ENCODE results near the gene UBASH3B. TPM values are rescaled to one million over a fixed set of nuclear protein-coding genes. Genes with fewer than 3 reads are reported as not detected.

The UBASH3B gene
- total RNA-seq, 2 experiments from 2014 or later: 66.6 to 75.0 TPM

GRCh38 chr11:122803306-122803705, 147.8 kb downstream of the UBASH3B start:
- Mint-ChIP-seq H3K4me1 (ENCODE audit: low read depth) (peaks cover 38% of the 10 kb centered on the region), H3K36me3 (ENCODE audit: low read depth) (peaks cover 69% of the 10 kb centered on the region), H3K4me3 (no peak overlapping the region), H3K27ac (peak overlapping the region; percentile 12), H3K27me3 (ENCODE audit: low read depth) (no peaks in the 10 kb centered on the region), H3K9me3 (ENCODE audit: insufficient read depth) (no peaks in the 10 kb centered on the region)
- no peak for DNase-seq
- CTCF ChIA-PET: no interaction called here
- POLR2A ChIA-PET: no interaction called here
- ATAC-seq: no peak

- Mint-ChIP-seq H3K4me3 (no peak overlapping the region), H3K36me3 (ENCODE audit: low read depth) (peaks cover 72% of the 10 kb centered on the region)
These were observed 148.2 kb downstream of the UBASH3B start for GRCh38 chr11:122803716-122804115.

GRCh38 chr11:122804161-122804560, 148.6 kb downstream of the UBASH3B start:
- Mint-ChIP-seq H3K4me3 (no peak overlapping the region), H3K4me1 (ENCODE audit: low read depth) (peaks cover 45% of the 10 kb centered on the region), H3K27me3 (ENCODE audit: low read depth) (no peaks in the 10 kb centered on the region), H3K9me3 (ENCODE audit: insufficient read depth) (no peaks in the 10 kb centered on the region), H3K27ac (peak overlapping the region; percentile 6), H3K36me3 (ENCODE audit: low read depth) (peaks cover 68% of the 10 kb centered on the region)
- ATAC-seq (no peak), DNase-seq (no peak)
- ChIA-PET POLR2A (no interaction called here), CTCF (interaction anchor here (6.9 kb wide), 1 partner anchor 49 kb away, joined by 107 read pairs; no protein-coding TSS in a partner anchor)

More at GRCh38 chr11:122803716-122804115, 148.2 kb downstream of the UBASH3B start:
- no peaks in the 10 kb centered on the region for H3K9me3 Mint-ChIP-seq (ENCODE audit: insufficient read depth)
- no peaks in the 10 kb centered on the region for H3K27me3 Mint-ChIP-seq (ENCODE audit: low read depth)
- POLR2A ChIA-PET: no interaction called here
- DNase-seq (no peak), ATAC-seq (no peak)
- CTCF ChIA-PET: interaction anchor here (6.9 kb wide), 1 partner anchor 49 kb away, joined by 107 read pairs; no protein-coding TSS in a partner anchor
- H3K27ac Mint-ChIP-seq: peak overlapping the region; percentile 6
- peaks cover 43% of the 10 kb centered on the region for H3K4me1 Mint-ChIP-seq (ENCODE audit: low read depth)

- Mint-ChIP-seq H3K36me3 (ENCODE audit: low read depth) (peaks cover 69% of the 10 kb centered on the region), H3K27me3 (ENCODE audit: low read depth) (no peaks in the 10 kb centered on the region), H3K4me1 (ENCODE audit: low read depth) (peaks cover 48% of the 10 kb centered on the region), H3K27ac (peak overlapping the region; percentile 4), H3K4me3 (no peak overlapping the region), H3K9me3 (ENCODE audit: insufficient read depth) (no peaks in the 10 kb centered on the region)
- ChIA-PET POLR2A (no interaction called here), CTCF (interaction anchor here (1.8 to 6.9 kb wide), 3 partner anchors 9 to 48 kb away, joined by 6 to 107 read pairs (median 40); no protein-coding TSS in a partner anchor)
- ATAC-seq (no peak), DNase-seq (no peak)
These were observed 149.3 kb downstream of the UBASH3B start for GRCh38 chr11:122804796-122805195.

GRCh38 chr11:122807731-122808477, 152.4 kb downstream of the UBASH3B start:
- no peak overlapping the region for H3K4me3 Mint-ChIP-seq

GRCh38 chr11:122808478-122808869, 153.0 kb downstream of the UBASH3B start:
- peak overlapping the region; percentile 58 for H3K27ac Mint-ChIP-seq
- ChIA-PET CTCF (interaction anchor here (0.7 to 6.9 kb wide), 15 partner anchors 8 to 228 kb away, joined by 3 to 107 read pairs (median 4); partner anchors contain the start of gene CRTAM), POLR2A (interaction anchor here (1.4 to 1.8 kb wide), 2 partner anchors 30 to 44 kb away, joined by 4 to 7 read pairs; partner anchors contain the start of gene CRTAM)
- peaks cover 71% of the 10 kb centered on the region for H3K36me3 Mint-ChIP-seq (ENCODE audit: low read depth)
- peaks cover 64% of the 10 kb centered on the region for H3K4me1 Mint-ChIP-seq (ENCODE audit: low read depth)
- H3K27me3 Mint-ChIP-seq (ENCODE audit: low read depth): no peaks in the 10 kb centered on the region
- ATAC-seq: no peak
- no peaks in the 10 kb centered on the region for H3K9me3 Mint-ChIP-seq (ENCODE audit: insufficient read depth)
- no peak for DNase-seq
- H3K4me3 Mint-ChIP-seq: no peak overlapping the region

More at GRCh38 chr11:122807731-122808477, 152.4 kb downstream of the UBASH3B start:
- DNase-seq (no peak), ATAC-seq (no peak)
- POLR2A ChIA-PET: interaction anchor here (1.4 to 1.8 kb wide), 2 partner anchors 31 to 45 kb away, joined by 4 to 7 read pairs; partner anchors contain the start of gene CRTAM
- Mint-ChIP-seq H3K27ac (peak overlapping the region; percentile 58), H3K27me3 (ENCODE audit: low read depth) (no peaks in the 10 kb centered on the region), H3K4me1 (ENCODE audit: low read depth) (peaks cover 65% of the 10 kb centered on the region), H3K9me3 (ENCODE audit: insufficient read depth) (no peaks in the 10 kb centered on the region), H3K36me3 (ENCODE audit: low read depth) (peaks cover 77% of the 10 kb centered on the region)
- CTCF ChIA-PET: interaction anchor here (0.7 to 6.9 kb wide), 15 partner anchors 9 to 227 kb away, joined by 3 to 107 read pairs (median 4); partner anchors contain the start of gene CRTAM

GRCh38 chr11:122809866-122810265, 154.3 kb downstream of the UBASH3B start:
- H3K27ac Mint-ChIP-seq: no peak overlapping the region
- POLR2A ChIA-PET: interaction anchor here (0.5 kb wide), 1 partner anchor 229 kb away, joined by 5 read pairs; no protein-coding TSS in a partner anchor
- H3K4me3 Mint-ChIP-seq: no peak overlapping the region

GRCh38 chr11:122811721-122812120, 156.2 kb downstream of the UBASH3B start:
- H3K27ac Mint-ChIP-seq: no peak overlapping the region
- POLR2A ChIA-PET: no interaction called here
- H3K36me3 Mint-ChIP-seq (ENCODE audit: low read depth): peaks cover 52% of the 10 kb centered on the region
- no peaks in the 10 kb centered on the region for H3K9me3 Mint-ChIP-seq (ENCODE audit: insufficient read depth)
- H3K27me3 Mint-ChIP-seq (ENCODE audit: low read depth): no peaks in the 10 kb centered on the region
- H3K4me1 Mint-ChIP-seq (ENCODE audit: low read depth): peaks cover 58% of the 10 kb centered on the region
- DNase-seq (no peak), ATAC-seq (no peak)
- CTCF ChIA-PET: interaction anchor here (3.4 to 12.9 kb wide), 2 partner anchors 16 to 41 kb away, joined by 22 to 337 read pairs; no protein-coding TSS in a partner anchor
- no peak overlapping the region for H3K4me3 Mint-ChIP-seq

More at GRCh38 chr11:122809866-122810265, 154.3 kb downstream of the UBASH3B start:
- Mint-ChIP-seq H3K36me3 (ENCODE audit: low read depth) (peaks cover 63% of the 10 kb centered on the region), H3K27me3 (ENCODE audit: low read depth) (no peaks in the 10 kb centered on the region), H3K4me1 (ENCODE audit: low read depth) (peaks cover 59% of the 10 kb centered on the region), H3K9me3 (ENCODE audit: insufficient read depth) (no peaks in the 10 kb centered on the region)
- ATAC-seq: no peak
- DNase-seq: no peak
- CTCF ChIA-PET: interaction anchor here (0.8 to 6.9 kb wide), 9 partner anchors 12 to 213 kb away, joined by 3 to 107 read pairs (median 7); partner anchors contain the start of gene CRTAM

GRCh38 chr11:122812638-122813037, 157.1 kb downstream of the UBASH3B start:
- ChIA-PET POLR2A (no interaction called here), CTCF (interaction anchor here (0.9 to 12.9 kb wide), 5 partner anchors 16 to 54 kb away, joined by 3 to 337 read pairs (median 20); no protein-coding TSS in a partner anchor)
- Mint-ChIP-seq H3K4me3 (no peak overlapping the region), H3K4me1 (ENCODE audit: low read depth) (peaks cover 57% of the 10 kb centered on the region), H3K27ac (peak overlapping the region; percentile 6), H3K9me3 (ENCODE audit: insufficient read depth) (no peaks in the 10 kb centered on the region), H3K36me3 (ENCODE audit: low read depth) (peaks cover 50% of the 10 kb centered on the region), H3K27me3 (ENCODE audit: low read depth) (no peaks in the 10 kb centered on the region)
- ATAC-seq: peak; percentile 33
- no peak for DNase-seq

- ATAC-seq (no peak), DNase-seq (no peak)
- H3K4me1 Mint-ChIP-seq (ENCODE audit: low read depth): peaks cover 50% of the 10 kb centered on the region
- H3K4me3 Mint-ChIP-seq: no peak overlapping the region
- H3K27me3 Mint-ChIP-seq (ENCODE audit: low read depth): no peaks in the 10 kb centered on the region
- no peaks in the 10 kb centered on the region for H3K9me3 Mint-ChIP-seq (ENCODE audit: insufficient read depth)
- POLR2A ChIA-PET: no interaction called here
- H3K36me3 Mint-ChIP-seq (ENCODE audit: low read depth): peaks cover 48% of the 10 kb centered on the region
- CTCF ChIA-PET: interaction anchor here (0.7 to 12.9 kb wide), 21 partner anchors 8 to 434 kb away, joined by 3 to 337 read pairs (median 6); partner anchors contain the start of gene CRTAM
- H3K27ac Mint-ChIP-seq: no peak overlapping the region
These were observed 157.8 kb downstream of the UBASH3B start for GRCh38 chr11:122813176-122813893.

- peaks cover 4% of the 10 kb centered on the region for H3K9me3 Mint-ChIP-seq (ENCODE audit: insufficient read depth)
- DNase-seq: no peak
- ChIA-PET CTCF (interaction anchor here (0.7 to 12.9 kb wide), 21 partner anchors 8 to 433 kb away, joined by 3 to 337 read pairs (median 6); partner anchors contain the start of gene CRTAM), POLR2A (no interaction called here)
- no peak overlapping the region for H3K27ac Mint-ChIP-seq
- H3K4me1 Mint-ChIP-seq (ENCODE audit: low read depth): peaks cover 44% of the 10 kb centered on the region
- ATAC-seq: no peak
- peaks cover 46% of the 10 kb centered on the region for H3K36me3 Mint-ChIP-seq (ENCODE audit: low read depth)
- no peaks in the 10 kb centered on the region for H3K27me3 Mint-ChIP-seq (ENCODE audit: low read depth)
- no peak overlapping the region for H3K4me3 Mint-ChIP-seq
These were observed 158.4 kb downstream of the UBASH3B start for GRCh38 chr11:122813894-122814270.

All from activated CD8-positive, alpha-beta T cell treated with anti-CD3 and anti-CD28 coated beads, Interleukin-2, amount 10 ng/mL, durations not matched to agents 7 days and 5 days (primary cell).